Thyroid gland (tissue), 4 donors: ENCODE results near the gene FIG4.

ENCODE experiments used
- POLR2A ChIP-seq, 2 donors: fragments of 450-650 bp; IDR thresholded peaks; one replicate each; pipeline ENCODE4 v1.6.1; 2017; ENCODE audit warnings: antibody characterized with exemption in 2 of 2, mild to moderate bottlenecking in 2 of 2, moderate library complexity in 1 of 2
- TF ChIP-seq, protein P1 (sequence below), 6 experiments: fragments of 200-600 bp in 3 of 6; fragments of 450-650 bp in 3 of 6; sonication (generic) in 3 of 6; IDR thresholded peaks; one replicate each; pipeline ENCODE4 v1.5.1; 2016 to 2019; ENCODE audit warnings: antibody characterized with exemption in 6 of 6, mild to moderate bottlenecking in 2 of 6, inconsistent platforms in 1 of 6, moderate library complexity in 1 of 6

DNA sequence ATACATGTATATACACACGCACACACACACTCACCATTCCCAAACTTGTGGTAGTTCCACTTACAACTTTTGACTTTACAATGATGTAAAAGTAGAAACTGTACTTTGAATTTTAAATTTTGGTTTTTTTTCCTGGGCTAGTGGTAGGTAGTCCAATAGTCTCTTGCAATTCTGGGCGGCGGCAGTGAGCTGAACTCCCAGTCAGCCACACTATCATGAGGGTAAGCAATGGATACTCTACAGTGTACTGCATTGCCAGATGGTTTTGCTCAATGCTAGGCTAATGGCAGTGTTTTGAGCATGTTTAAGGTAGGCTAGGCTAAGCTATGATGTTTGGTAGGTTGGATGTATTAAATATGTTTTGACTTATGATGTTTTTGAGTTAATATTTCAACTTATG, 150.8 kb downstream of the FIG4 start:
- TF ChIP-seq, protein P1, sequence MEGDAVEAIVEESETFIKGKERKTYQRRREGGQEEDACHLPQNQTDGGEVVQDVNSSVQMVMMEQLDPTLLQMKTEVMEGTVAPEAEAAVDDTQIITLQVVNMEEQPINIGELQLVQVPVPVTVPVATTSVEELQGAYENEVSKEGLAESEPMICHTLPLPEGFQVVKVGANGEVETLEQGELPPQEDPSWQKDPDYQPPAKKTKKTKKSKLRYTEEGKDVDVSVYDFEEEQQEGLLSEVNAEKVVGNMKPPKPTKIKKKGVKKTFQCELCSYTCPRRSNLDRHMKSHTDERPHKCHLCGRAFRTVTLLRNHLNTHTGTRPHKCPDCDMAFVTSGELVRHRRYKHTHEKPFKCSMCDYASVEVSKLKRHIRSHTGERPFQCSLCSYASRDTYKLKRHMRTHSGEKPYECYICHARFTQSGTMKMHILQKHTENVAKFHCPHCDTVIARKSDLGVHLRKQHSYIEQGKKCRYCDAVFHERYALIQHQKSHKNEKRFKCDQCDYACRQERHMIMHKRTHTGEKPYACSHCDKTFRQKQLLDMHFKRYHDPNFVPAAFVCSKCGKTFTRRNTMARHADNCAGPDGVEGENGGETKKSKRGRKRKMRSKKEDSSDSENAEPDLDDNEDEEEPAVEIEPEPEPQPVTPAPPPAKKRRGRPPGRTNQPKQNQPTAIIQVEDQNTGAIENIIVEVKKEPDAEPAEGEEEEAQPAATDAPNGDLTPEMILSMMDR (IDR thresholded peaks at IDR 0.05) = no peak
- TF ChIP-seq POLR2A (IDR thresholded peaks at IDR 0.05) = no peak
